KMS-11 (cell line): ENCODE measurements around the gene FPR1.

Source experiments
- H2AFZ ChIP-seq: fragments of 200-600 bp; sonication (generic); 2 replicates; pipeline ENCODE4 v1.6.1; 2016; ENCODE audit warnings: antibody characterized with exemption, mixed run types, low read depth
- H3K27ac ChIP-seq: fragments of 200-600 bp; sonication (generic); 2 replicates; pipeline ENCODE4 v1.6.1; 2016; ENCODE audit warnings: mild to moderate bottlenecking, mixed run types
- H3K27me3 ChIP-seq: fragments of 200-600 bp; sonication (generic); 2 replicates; pipeline ENCODE4 v1.6.1; 2017; ENCODE audit warnings: mild to moderate bottlenecking, low read depth, mixed run types, moderate library complexity; ENCODE audit not compliant: insufficient read depth
- H3K36me3 ChIP-seq: fragments of 200-600 bp; sonication (generic); 2 replicates; pipeline ENCODE4 v1.6.1; 2017; ENCODE audit warnings: mild to moderate bottlenecking, mixed run types; ENCODE audit not compliant: insufficient read depth
- H3K4me1 ChIP-seq: fragments of 200-600 bp; sonication (generic); 2 replicates; pipeline ENCODE4 v1.6.1; 2016; ENCODE audit warnings: mild to moderate bottlenecking, low read depth, mixed run types; ENCODE audit not compliant: poor library complexity, severe bottlenecking
- H3K4me2 ChIP-seq: fragments of 200-600 bp; sonication (generic); 2 replicates; pipeline ENCODE4 v1.7.0; 2016; ENCODE audit warnings: mild to moderate bottlenecking, mixed run types
- H3K4me3 ChIP-seq: fragments of 200-600 bp; sonication (generic); IDR thresholded peaks from 2 replicates; pipeline ENCODE4 v1.6.1; 2017; ENCODE audit warnings: low read depth, low read length, mixed read lengths; ENCODE audit not compliant: insufficient read depth
- H3K79me2 ChIP-seq: fragments of 200-600 bp; sonication (generic); 2 replicates; pipeline ENCODE4 v1.6.1; 2016; ENCODE audit warnings: low read depth, mixed run types; ENCODE audit not compliant: insufficient read depth
- H3K9ac ChIP-seq: fragments of 200-600 bp; sonication (generic); 2 replicates; pipeline ENCODE4 v1.6.1; 2016; ENCODE audit warnings: mild to moderate bottlenecking, mixed run types
- H4K20me1 ChIP-seq: fragments of 200-600 bp; sonication (generic); 2 replicates; pipeline ENCODE4 v1.6.1; 2016; ENCODE audit warnings: mild to moderate bottlenecking, mixed run types; ENCODE audit not compliant: insufficient read depth
- CTCF ChIP-seq: fragments of 200-600 bp; sonication (generic); conservative IDR thresholded peaks from 2 replicates; pipeline ENCODE4 v1.6.1; 2017; ENCODE audit warnings: low read depth, mild to moderate bottlenecking, antibody characterized with exemption, low read length, moderate library complexity, mixed read lengths

FPR1 gene

GRCh38 chr19:51712461-51713081 is 39.1 kb downstream of the FPR1 start:
- no peaks in the 10 kb centered on the region for H3K27me3 ChIP-seq
- H3K9ac ChIP-seq: no peak overlapping the region
- H2AFZ ChIP-seq: no peak overlapping the region
- TF ChIP-seq CTCF: no peak
- H3K36me3 ChIP-seq: no peaks in the 10 kb centered on the region
- no peak overlapping the region for H3K4me3 ChIP-seq
- no peaks in the 10 kb centered on the region for H3K79me2 ChIP-seq
- H3K4me1 ChIP-seq: no peaks in the 10 kb centered on the region
- H4K20me1 ChIP-seq: no peaks in the 10 kb centered on the region
- no peak overlapping the region for H3K27ac ChIP-seq
- H3K4me2 ChIP-seq: no peak overlapping the region

- no peaks in the 10 kb centered on the region for H3K36me3 ChIP-seq
- H3K79me2 ChIP-seq: no peaks in the 10 kb centered on the region
- TF ChIP-seq CTCF: no peak
- H3K4me3 ChIP-seq: no peak overlapping the region
- no peak overlapping the region for H3K27ac ChIP-seq
- no peak overlapping the region for H3K4me2 ChIP-seq
- H2AFZ ChIP-seq: no peak overlapping the region
- H4K20me1 ChIP-seq: no peaks in the 10 kb centered on the region
- H3K4me1 ChIP-seq: no peaks in the 10 kb centered on the region
- H3K9ac ChIP-seq: no peak overlapping the region
- no peaks in the 10 kb centered on the region for H3K27me3 ChIP-seq
Measured at GRCh38 chr19:51711702-51712101, 40.0 kb downstream of the FPR1 start.

GRCh38 chr19:51710163-51710562 is 41.5 kb downstream of the FPR1 start:
- Histone ChIP-seq H3K4me3 (no peak overlapping the region), H3K4me1 (no peaks in the 10 kb centered on the region), H3K79me2 (no peaks in the 10 kb centered on the region), H2AFZ (no peak overlapping the region), H3K4me2 (no peak overlapping the region), H3K36me3 (no peaks in the 10 kb centered on the region), H3K9ac (no peak overlapping the region), H3K27ac (no peak overlapping the region), H4K20me1 (no peaks in the 10 kb centered on the region), H3K27me3 (no peaks in the 10 kb centered on the region)
- no peak for TF ChIP-seq CTCF

- H3K4me2 ChIP-seq: no peak overlapping the region
- H3K27ac ChIP-seq: no peak overlapping the region
- H3K4me1 ChIP-seq: no peaks in the 10 kb centered on the region
Measured at GRCh38 chr19:51709575-51709974, 42.1 kb downstream of the FPR1 start.

More at GRCh38 chr19:51709575-51709974, 42.1 kb downstream of the FPR1 start:
- Histone ChIP-seq H3K79me2 (no peaks in the 10 kb centered on the region), H3K27me3 (no peaks in the 10 kb centered on the region), H3K36me3 (no peaks in the 10 kb centered on the region), H3K9ac (no peak overlapping the region), H3K4me3 (no peak overlapping the region), H2AFZ (no peak overlapping the region), H4K20me1 (no peaks in the 10 kb centered on the region)
- TF ChIP-seq CTCF: no peak
